ENCODE results near the gene KNOP1. TPM values are rescaled to one million over a fixed set of nuclear protein-coding genes. Genes with fewer than 3 reads are reported as not detected.

Gene KNOP1, protein sequence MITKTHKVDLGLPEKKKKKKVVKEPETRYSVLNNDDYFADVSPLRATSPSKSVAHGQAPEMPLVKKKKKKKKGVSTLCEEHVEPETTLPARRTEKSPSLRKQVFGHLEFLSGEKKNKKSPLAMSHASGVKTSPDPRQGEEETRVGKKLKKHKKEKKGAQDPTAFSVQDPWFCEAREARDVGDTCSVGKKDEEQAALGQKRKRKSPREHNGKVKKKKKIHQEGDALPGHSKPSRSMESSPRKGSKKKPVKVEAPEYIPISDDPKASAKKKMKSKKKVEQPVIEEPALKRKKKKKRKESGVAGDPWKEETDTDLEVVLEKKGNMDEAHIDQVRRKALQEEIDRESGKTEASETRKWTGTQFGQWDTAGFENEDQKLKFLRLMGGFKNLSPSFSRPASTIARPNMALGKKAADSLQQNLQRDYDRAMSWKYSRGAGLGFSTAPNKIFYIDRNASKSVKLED
- total RNA-seq: 12.9 and 17.4 TPM in 2 replicates

DNA sequence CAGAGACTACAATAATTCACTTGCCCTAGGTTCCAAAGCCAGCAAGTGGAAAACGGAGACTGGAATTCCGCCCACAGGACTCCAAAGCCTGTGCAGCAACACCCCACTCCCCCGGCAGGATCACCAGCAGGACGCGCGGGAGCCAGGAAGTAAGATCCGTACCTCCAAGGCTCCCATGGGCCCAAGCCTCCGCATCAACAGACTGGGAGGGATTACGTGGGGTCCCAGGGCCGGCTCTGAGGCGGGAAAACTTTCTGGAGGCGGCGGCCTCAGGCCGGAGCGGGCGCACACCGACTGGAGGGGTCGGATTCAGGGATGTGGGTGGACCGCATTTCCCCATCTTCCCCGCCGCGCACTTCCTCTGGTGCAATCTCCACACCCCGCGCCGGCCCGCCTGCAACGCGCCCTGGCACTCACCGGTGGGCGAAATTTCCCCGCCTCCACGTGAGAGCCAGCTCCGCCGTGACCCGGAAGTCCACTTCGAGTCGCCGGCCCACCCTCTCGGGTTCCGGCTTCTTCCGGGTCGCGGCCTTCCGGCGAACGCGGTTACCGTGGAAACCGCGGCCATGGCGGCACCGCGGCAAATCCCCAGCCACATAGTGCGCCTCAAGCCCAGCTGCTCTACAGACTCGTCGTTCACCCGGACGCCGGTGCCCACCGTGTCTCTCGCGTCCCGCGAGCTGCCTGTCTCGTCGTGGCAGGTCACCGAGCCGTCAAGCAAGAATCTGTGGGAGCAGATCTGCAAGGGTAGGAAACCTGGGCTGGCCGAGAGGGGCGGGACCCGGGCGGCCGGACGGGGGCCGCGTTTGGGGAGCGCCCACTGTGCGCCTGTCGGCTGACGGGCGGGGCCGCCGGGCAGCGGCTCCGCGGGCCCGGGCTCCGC lies at the start of gene KNOP1, which contains the start of gene IQCK:
KNOP1 (minus strand) TSS at position 487 of the 883 bp plus-strand sequence. CDS start 3,192 bp downstream, outside the sequence.
IQCK (plus strand) TSS at position 531 of the 883 bp plus-strand sequence; CDS start at position 567, 36 bp downstream.

Other genes with a start within 250 kb of the KNOP1 start
- 58.6 and 67.8 TPM in 2 replicates for gene GDE1, start 196.1 kb downstream of the KNOP1 start, total RNA-seq
- 7.6 and 11.3 TPM in 2 replicates for gene CCP110, start 194.3 kb downstream of the KNOP1 start, total RNA-seq
- gene VPS35L, start 162.5 kb downstream of the KNOP1 start, total RNA-seq: 40.9 and 43.8 TPM in 2 replicates
- gene IQCK, start within 50 bp of the KNOP1 start, total RNA-seq: 4.5 and 20.7 TPM in 2 replicates
- 10.2 and 37.1 TPM in 2 replicates for gene GPRC5B, start 166.6 kb upstream of the KNOP1 start, total RNA-seq

All from epithelial cell of alveolus of lung (primary cell).